HL-60 (cell line): ENCODE data around the gene ADAMTSL3.

Experiments used
- DNase-seq, 2 experiments: peaks; one replicate each; pipeline ENCODE4 v3.0.0-alpha.2; 2010 to 2020; ENCODE audit warnings: low read depth in 1 of 2, low spot score in 1 of 2
- H3K27ac ChIP-seq: fragments of 250-450 bp; sonication (Bioruptor Pico); replicated peaks from 2 replicates; pipeline ENCODE4 v1.5.1; 2020; ENCODE audit warnings: mild to moderate bottlenecking, moderate library complexity
- H3K27me3 ChIP-seq: fragments of 250-450 bp; sonication (Bioruptor Pico); 2 replicates; pipeline ENCODE4 v1.5.1; 2021; ENCODE audit warnings: mild to moderate bottlenecking, moderate library complexity; ENCODE audit not compliant: insufficient read depth, poor library complexity, severe bottlenecking
- H3K4me3 ChIP-seq: replicated peaks from 2 replicates; pipeline ENCODE4 v1.5.1; 2011; ENCODE audit warnings: mild to moderate bottlenecking, control low read depth, low read length; ENCODE audit not compliant: insufficient read depth
- GABPA ChIP-seq: IDR thresholded peaks from 2 replicates; pipeline ENCODE4 v1.6.1; 2012; ENCODE audit warnings: low read depth
- POLR2AphosphoS5 ChIP-seq: IDR thresholded peaks from 2 replicates; pipeline ENCODE4 v1.6.1; 2012; ENCODE audit warnings: low read depth
- SPI1 ChIP-seq: IDR thresholded peaks from 2 replicates; pipeline ENCODE4 v1.6.1; 2012; ENCODE audit warnings: low read depth, mild to moderate bottlenecking, borderline replicate concordance
- TF ChIP-seq, protein P1 (sequence below): IDR thresholded peaks from 2 replicates; pipeline ENCODE4 v1.6.1; 2012; ENCODE audit warnings: low read depth; ENCODE audit not compliant: insufficient replicate concordance
- TF ChIP-seq, protein P2 (sequence below): IDR thresholded peaks from one replicate; pipeline ENCODE4 v1.5.1; 2011; ENCODE audit warnings: low read length, control low read depth, inconsistent platforms; ENCODE audit not compliant: insufficient read depth

Gene ADAMTSL3

GRCh38 chr15:83708328-83708727 is 54.4 kb downstream of the ADAMTSL3 start:
- no peak for TF ChIP-seq GABPA
- TF ChIP-seq, protein P1, sequence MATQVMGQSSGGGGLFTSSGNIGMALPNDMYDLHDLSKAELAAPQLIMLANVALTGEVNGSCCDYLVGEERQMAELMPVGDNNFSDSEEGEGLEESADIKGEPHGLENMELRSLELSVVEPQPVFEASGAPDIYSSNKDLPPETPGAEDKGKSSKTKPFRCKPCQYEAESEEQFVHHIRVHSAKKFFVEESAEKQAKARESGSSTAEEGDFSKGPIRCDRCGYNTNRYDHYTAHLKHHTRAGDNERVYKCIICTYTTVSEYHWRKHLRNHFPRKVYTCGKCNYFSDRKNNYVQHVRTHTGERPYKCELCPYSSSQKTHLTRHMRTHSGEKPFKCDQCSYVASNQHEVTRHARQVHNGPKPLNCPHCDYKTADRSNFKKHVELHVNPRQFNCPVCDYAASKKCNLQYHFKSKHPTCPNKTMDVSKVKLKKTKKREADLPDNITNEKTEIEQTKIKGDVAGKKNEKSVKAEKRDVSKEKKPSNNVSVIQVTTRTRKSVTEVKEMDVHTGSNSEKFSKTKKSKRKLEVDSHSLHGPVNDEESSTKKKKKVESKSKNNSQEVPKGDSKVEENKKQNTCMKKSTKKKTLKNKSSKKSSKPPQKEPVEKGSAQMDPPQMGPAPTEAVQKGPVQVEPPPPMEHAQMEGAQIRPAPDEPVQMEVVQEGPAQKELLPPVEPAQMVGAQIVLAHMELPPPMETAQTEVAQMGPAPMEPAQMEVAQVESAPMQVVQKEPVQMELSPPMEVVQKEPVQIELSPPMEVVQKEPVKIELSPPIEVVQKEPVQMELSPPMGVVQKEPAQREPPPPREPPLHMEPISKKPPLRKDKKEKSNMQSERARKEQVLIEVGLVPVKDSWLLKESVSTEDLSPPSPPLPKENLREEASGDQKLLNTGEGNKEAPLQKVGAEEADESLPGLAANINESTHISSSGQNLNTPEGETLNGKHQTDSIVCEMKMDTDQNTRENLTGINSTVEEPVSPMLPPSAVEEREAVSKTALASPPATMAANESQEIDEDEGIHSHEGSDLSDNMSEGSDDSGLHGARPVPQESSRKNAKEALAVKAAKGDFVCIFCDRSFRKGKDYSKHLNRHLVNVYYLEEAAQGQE = no peak
- no peak for TF ChIP-seq SPI1
- TF ChIP-seq, protein P2, sequence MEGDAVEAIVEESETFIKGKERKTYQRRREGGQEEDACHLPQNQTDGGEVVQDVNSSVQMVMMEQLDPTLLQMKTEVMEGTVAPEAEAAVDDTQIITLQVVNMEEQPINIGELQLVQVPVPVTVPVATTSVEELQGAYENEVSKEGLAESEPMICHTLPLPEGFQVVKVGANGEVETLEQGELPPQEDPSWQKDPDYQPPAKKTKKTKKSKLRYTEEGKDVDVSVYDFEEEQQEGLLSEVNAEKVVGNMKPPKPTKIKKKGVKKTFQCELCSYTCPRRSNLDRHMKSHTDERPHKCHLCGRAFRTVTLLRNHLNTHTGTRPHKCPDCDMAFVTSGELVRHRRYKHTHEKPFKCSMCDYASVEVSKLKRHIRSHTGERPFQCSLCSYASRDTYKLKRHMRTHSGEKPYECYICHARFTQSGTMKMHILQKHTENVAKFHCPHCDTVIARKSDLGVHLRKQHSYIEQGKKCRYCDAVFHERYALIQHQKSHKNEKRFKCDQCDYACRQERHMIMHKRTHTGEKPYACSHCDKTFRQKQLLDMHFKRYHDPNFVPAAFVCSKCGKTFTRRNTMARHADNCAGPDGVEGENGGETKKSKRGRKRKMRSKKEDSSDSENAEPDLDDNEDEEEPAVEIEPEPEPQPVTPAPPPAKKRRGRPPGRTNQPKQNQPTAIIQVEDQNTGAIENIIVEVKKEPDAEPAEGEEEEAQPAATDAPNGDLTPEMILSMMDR = no peak
- TF ChIP-seq POLR2AphosphoS5 = no peak
- DNase-seq = no peak
- no peaks in the 10 kb centered on the region for H3K27me3 ChIP-seq
- no peak overlapping the region for H3K27ac ChIP-seq
- no peak overlapping the region for H3K4me3 ChIP-seq

GRCh38 chr15:83709241-83709640 is 55.3 kb downstream of the ADAMTSL3 start:
- Histone ChIP-seq H3K27ac (no peak overlapping the region), H3K27me3 (no peaks in the 10 kb centered on the region), H3K4me3 (no peak overlapping the region)
- no peak for TF ChIP-seq SPI1
- TF ChIP-seq, protein P1 = no peak
- TF ChIP-seq, protein P2 = no peak
- no peak for TF ChIP-seq GABPA
- no peak for TF ChIP-seq POLR2AphosphoS5
- no peak for DNase-seq

DNA sequence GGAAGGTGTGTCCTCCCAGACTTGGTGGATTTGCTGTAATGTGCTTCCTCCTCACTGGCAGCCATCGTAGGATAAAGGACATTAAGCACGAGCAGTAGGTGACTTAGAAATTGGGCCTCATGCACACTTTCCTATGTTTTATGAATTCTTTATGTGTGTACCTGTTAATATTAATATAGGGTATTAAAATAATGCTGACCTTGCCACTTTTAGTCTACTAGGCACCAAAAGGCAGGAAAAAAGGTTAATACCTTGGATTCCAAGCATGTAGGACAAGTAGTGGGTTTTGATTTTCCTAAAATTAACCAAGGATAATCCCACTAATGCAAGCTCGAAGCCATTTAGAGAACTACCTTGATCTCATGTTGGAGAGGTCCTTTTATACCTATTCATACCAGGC is 55.9 kb downstream of the ADAMTSL3 start:
- no peak for DNase-seq
- H3K27ac ChIP-seq = no peak overlapping the region
- TF ChIP-seq, protein P2 = no peak
- TF ChIP-seq POLR2AphosphoS5 (no peak), SPI1 (no peak), GABPA (no peak)
- TF ChIP-seq, protein P1 = no peak
- no peak overlapping the region for H3K4me3 ChIP-seq
- no peaks in the 10 kb centered on the region for H3K27me3 ChIP-seq
